ENCODE data around the gene MRC2. TPM values are rescaled to one million over a fixed set of nuclear protein-coding genes. Genes with fewer than 3 reads are reported as not detected.

MRC2 gene
- total and polyA plus RNA-seq, 2 experiments from 2014 or later: 222 to 756 TPM

GRCh38 chr17:62631936-62632924 lies 4.8 kb downstream of the MRC2 start:
- DNase-seq: no peak
- no peak overlapping the region for H2AFZ ChIP-seq
- 77 to 80% methylated on average over 27 of the region's 27 CpGs for WGBS, 2 experiments (ENCODE audit: low coverage in 1 of 2, low lambda C conversion rate in 2 of 2, missing lambda C conversion rate in 2 of 2)
- H3K9me3 ChIP-seq (ENCODE audit: low read depth): no peaks in the 10 kb centered on the region
- H3K9ac ChIP-seq: no peak overlapping the region
- TF ChIP-seq EZH2phosphoT487 (IDR thresholded peaks at IDR 0.05; ENCODE audit: insufficient read depth, low read depth) (no peak), EZH2 (IDR thresholded peaks at IDR 0.05; ENCODE audit: insufficient read depth, poor library complexity, severe bottlenecking) (no peak)
- no peaks in the 10 kb centered on the region for H3K27me3 ChIP-seq (replicated peaks; ENCODE audit: insufficient read depth)
- in situ Hi-C loops (cut with MboI): no loop called here
- H3K4me2 ChIP-seq (ENCODE audit: unreplicated experiment): peak overlapping the region; percentile 20
- H4K20me1 ChIP-seq (ENCODE audit: insufficient read depth): no peaks in the 10 kb centered on the region; the same call in 1 of the 2 replicates
- H3K9me2 ChIP-seq (ENCODE audit: insufficient read depth): no peaks in the 10 kb centered on the region
- H3F3A ChIP-seq (ENCODE audit: insufficient read depth): peaks cover 22% of the 10 kb centered on the region
- H3K4me3 ChIP-seq: no peak overlapping the region
- peaks cover 31% of the 10 kb centered on the region for H3K4me1 ChIP-seq (ENCODE audit: insufficient read depth)
- H3K27ac ChIP-seq: peak overlapping the region; percentile 56; the same call in 1 of the 2 replicates
- peaks cover 98% of the 10 kb centered on the region for H3K79me2 ChIP-seq (ENCODE audit: insufficient read depth)
- H3K36me3 ChIP-seq (ENCODE audit: low read depth): peaks cover 8% of the 10 kb centered on the region; the same call in 1 of the 2 replicates

DNA sequence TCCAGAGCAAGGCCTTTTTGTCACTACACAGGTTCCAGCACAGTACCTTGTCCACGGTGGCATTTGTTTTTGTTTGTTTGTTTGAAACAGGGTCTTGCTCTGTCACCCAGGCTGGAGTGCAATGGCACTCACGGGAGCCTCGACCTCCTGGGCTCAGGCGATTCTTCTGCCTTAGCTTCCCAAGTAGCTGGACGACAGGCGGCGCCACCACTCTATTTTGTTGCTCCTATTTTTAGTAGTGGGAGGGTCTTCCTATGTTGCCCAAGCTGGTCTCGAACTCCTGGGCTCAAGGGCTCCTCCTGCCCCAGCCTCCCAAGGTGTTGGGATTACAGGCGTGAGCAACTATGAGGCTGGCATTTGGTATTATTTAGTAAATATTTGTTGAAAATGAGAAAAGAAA lies 10.3 kb downstream of the MRC2 start:
- TF ChIP-seq EZH2phosphoT487 (IDR thresholded peaks at IDR 0.05; ENCODE audit: insufficient read depth, low read depth) (no peak), EZH2 (IDR thresholded peaks at IDR 0.05; ENCODE audit: insufficient read depth, poor library complexity, severe bottlenecking) (no peak)
- in situ Hi-C loops (cut with MboI): no loop called here
- Histone ChIP-seq H3K27ac (no peak overlapping the region), H3K4me1 (ENCODE audit: insufficient read depth) (peaks cover 18% of the 10 kb centered on the region), H3K4me3 (no peak overlapping the region), H3K9me2 (ENCODE audit: insufficient read depth) (no peaks in the 10 kb centered on the region), H3K27me3 (replicated peaks; ENCODE audit: insufficient read depth) (no peaks in the 10 kb centered on the region), H2AFZ (no peak overlapping the region), H4K20me1 (ENCODE audit: insufficient read depth) (no peaks in the 10 kb centered on the region; the same call in 1 of the 2 replicates), H3K4me2 (ENCODE audit: unreplicated experiment) (no peak overlapping the region), H3K9me3 (ENCODE audit: low read depth) (no peaks in the 10 kb centered on the region), H3K36me3 (ENCODE audit: low read depth) (peaks cover 15% of the 10 kb centered on the region; the same call in 1 of the 2 replicates), H3F3A (ENCODE audit: insufficient read depth) (peaks cover 15% of the 10 kb centered on the region), H3K9ac (no peak overlapping the region), H3K79me2 (ENCODE audit: insufficient read depth) (peaks cover 100% of the 10 kb centered on the region)
- no peak for DNase-seq
- WGBS, 2 experiments (ENCODE audit: low coverage in 1 of 2, low lambda C conversion rate in 2 of 2, missing lambda C conversion rate in 2 of 2): 82 to 86% methylated on average over 9 of the region's 9 CpGs

DNA sequence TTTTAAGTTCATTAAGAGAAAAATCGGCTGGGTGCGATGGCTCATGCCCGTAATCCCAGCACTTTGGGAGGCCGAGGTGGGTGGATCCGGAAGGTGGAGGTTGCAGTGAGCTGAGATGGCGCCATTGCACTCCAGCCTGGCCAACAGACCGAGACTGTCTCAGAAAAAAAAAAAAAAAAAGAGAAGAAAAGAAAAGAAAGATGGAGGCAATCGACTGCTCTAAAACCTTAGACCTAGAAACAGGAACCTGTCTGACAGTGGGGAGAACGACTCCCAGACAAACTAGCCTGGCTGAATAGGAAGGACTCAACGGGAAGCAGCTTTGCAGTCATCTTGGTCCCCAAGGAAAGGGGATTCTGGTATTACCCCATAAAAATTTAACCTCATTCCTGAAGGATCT lies 13.7 kb downstream of the MRC2 start:
- no peak for TF ChIP-seq EZH2 (IDR thresholded peaks at IDR 0.05; ENCODE audit: insufficient read depth, poor library complexity, severe bottlenecking)
- no peak for TF ChIP-seq EZH2phosphoT487 (IDR thresholded peaks at IDR 0.05; ENCODE audit: insufficient read depth, low read depth)
- peaks cover 21% of the 10 kb centered on the region for H3F3A ChIP-seq (ENCODE audit: insufficient read depth)
- no peak overlapping the region for H2AFZ ChIP-seq
- no peak overlapping the region for H3K4me2 ChIP-seq (ENCODE audit: unreplicated experiment)
- H3K36me3 ChIP-seq (ENCODE audit: low read depth): peaks cover 10% of the 10 kb centered on the region; the same call in 1 of the 2 replicates
- H3K27ac ChIP-seq: no peak overlapping the region
- H3K4me1 ChIP-seq (ENCODE audit: insufficient read depth): peaks cover 5% of the 10 kb centered on the region; the same call in 1 of the 2 replicates
- no peaks in the 10 kb centered on the region for H3K9me2 ChIP-seq (ENCODE audit: insufficient read depth)
- H3K79me2 ChIP-seq (ENCODE audit: insufficient read depth): peaks cover 98% of the 10 kb centered on the region
- in situ Hi-C loops (cut with MboI): no loop called here
- DNase-seq: no peak
- no peaks in the 10 kb centered on the region for H4K20me1 ChIP-seq (ENCODE audit: insufficient read depth)
- WGBS, 2 experiments (ENCODE audit: low coverage in 1 of 2, low lambda C conversion rate in 2 of 2, missing lambda C conversion rate in 2 of 2): 93 to 94% methylated on average over 9 to 10 of the region's 10 CpGs
- H3K27me3 ChIP-seq (replicated peaks; ENCODE audit: insufficient read depth): no peaks in the 10 kb centered on the region
- no peak overlapping the region for H3K9ac ChIP-seq
- no peak overlapping the region for H3K4me3 ChIP-seq
- H3K9me3 ChIP-seq (ENCODE audit: low read depth): no peaks in the 10 kb centered on the region

DNA sequence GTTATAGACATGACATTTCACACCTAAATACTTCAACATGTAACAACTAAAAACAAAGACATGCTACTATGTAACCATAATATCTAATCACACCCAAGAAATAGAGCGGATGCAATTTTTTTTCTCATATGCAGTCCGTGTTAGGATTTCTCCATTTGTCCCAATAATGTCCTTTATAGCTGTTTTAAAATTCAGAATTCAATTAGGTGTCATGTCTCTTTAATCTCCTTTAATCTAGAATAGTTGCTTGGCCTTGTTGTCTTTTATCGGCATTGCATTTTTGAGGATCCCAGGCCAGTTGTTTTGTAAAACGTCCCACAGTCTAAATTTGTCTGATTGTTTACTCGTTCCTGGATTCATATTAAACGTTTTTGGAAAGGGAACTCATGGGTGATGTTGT lies 14.5 kb downstream of the MRC2 start:
- no peak overlapping the region for H3K4me3 ChIP-seq
- H2AFZ ChIP-seq: no peak overlapping the region
- H3F3A ChIP-seq (ENCODE audit: insufficient read depth): peaks cover 21% of the 10 kb centered on the region
- no peaks in the 10 kb centered on the region for H3K9me2 ChIP-seq (ENCODE audit: insufficient read depth)
- no peaks in the 10 kb centered on the region for H4K20me1 ChIP-seq (ENCODE audit: insufficient read depth)
- no peak overlapping the region for H3K27ac ChIP-seq
- H3K9ac ChIP-seq: no peak overlapping the region
- in situ Hi-C loops (cut with MboI): no loop called here
- H3K9me3 ChIP-seq (ENCODE audit: low read depth): no peaks in the 10 kb centered on the region
- 61 to 68% methylated on average over 6 of the region's 6 CpGs for WGBS, 2 experiments (ENCODE audit: low coverage in 1 of 2, low lambda C conversion rate in 2 of 2, missing lambda C conversion rate in 2 of 2)
- DNase-seq: no peak
- peaks cover 10% of the 10 kb centered on the region; the same call in 1 of the 2 replicates for H3K36me3 ChIP-seq (ENCODE audit: low read depth)
- peaks cover 5% of the 10 kb centered on the region; the same call in 1 of the 2 replicates for H3K4me1 ChIP-seq (ENCODE audit: insufficient read depth)
- no peak overlapping the region for H3K4me2 ChIP-seq (ENCODE audit: unreplicated experiment)
- no peak for TF ChIP-seq EZH2phosphoT487 (IDR thresholded peaks at IDR 0.05; ENCODE audit: insufficient read depth, low read depth)
- TF ChIP-seq EZH2 (IDR thresholded peaks at IDR 0.05; ENCODE audit: insufficient read depth, poor library complexity, severe bottlenecking): no peak
- no peaks in the 10 kb centered on the region for H3K27me3 ChIP-seq (replicated peaks; ENCODE audit: insufficient read depth)
- peaks cover 98% of the 10 kb centered on the region for H3K79me2 ChIP-seq (ENCODE audit: insufficient read depth)

All from GM23248 (cell line).